IMR-90 (cell line): ENCODE results near the gene KRT74. TPM values are rescaled to one million over a fixed set of nuclear protein-coding genes. Genes with fewer than 3 reads are reported as not detected.

ENCODE experiments used
- ATAC-seq: fragments of 200-7000 bp; cut with Tn5 transposase; 2 replicates; pipeline ENCODE4 v1.9.1; 2020; ENCODE audit warnings: low read depth, mild to moderate bottlenecking, moderate library complexity
- BruUV-seq: library from RNA; stranded (reverse); fragments of 400-500 nt; replicated peaks from 2 replicates; lab custom pipeline; 2021; lab: Mats Ljungman, UMichigan
- CTCF ChIA-PET: fragments of 300-600 bp; formaldehyde crosslinking; extraction: SDS; loops from one replicate; lab custom pipeline; 2021; ENCODE audit warnings: antibody characterized with exemption; lab: Yijun Ruan, JAX
- POLR2A ChIA-PET: fragments of 300-600 bp; sonication (Branson Sonifier 250); formaldehyde crosslinking; loops from one replicate; lab custom pipeline; 2022; ENCODE audit warnings: antibody characterized with exemption; ENCODE audit not compliant: unreplicated experiment; lab: Charles Lee
- DNase-seq: peaks from one replicate; pipeline ENCODE4 v3.0.0; 2013
- H2AFZ ChIP-seq: replicated peaks from 2 replicates; pipeline ENCODE3; 2013; ENCODE audit warnings: low read length, mild to moderate bottlenecking; ENCODE audit not compliant: poor library complexity
- H2AK5ac ChIP-seq: 2 replicates; pipeline ENCODE4 v1.6.1; 2013; ENCODE audit warnings: low read depth, low read length, inconsistent platforms
- H2AK9ac ChIP-seq: replicated peaks from 2 replicates; pipeline ENCODE3; 2013; ENCODE audit warnings: mild to moderate bottlenecking, low read depth, low read length, moderate library complexity; ENCODE audit not compliant: poor library complexity
- H2BK120ac ChIP-seq: 2 replicates; pipeline ENCODE4 v1.6.1; 2013; ENCODE audit warnings: low read depth, low read length, inconsistent platforms
- H2BK15ac ChIP-seq: 3 replicates; pipeline ENCODE4 v1.6.1; 2013; ENCODE audit warnings: low read depth, low read length, inconsistent platforms
- H2BK20ac ChIP-seq: 2 replicates; pipeline ENCODE4 v1.6.1; 2013; ENCODE audit warnings: low read depth, mild to moderate bottlenecking, inconsistent platforms, low read length, moderate library complexity
- H2BK5ac ChIP-seq: 2 replicates; pipeline ENCODE4 v1.6.1; 2013; ENCODE audit warnings: mild to moderate bottlenecking, low read depth, low read length, inconsistent platforms; ENCODE audit not compliant: poor library complexity, severe bottlenecking
- H3K14ac ChIP-seq: replicated peaks from 2 replicates; pipeline ENCODE4 v1.6.1; 2013; ENCODE audit warnings: low read depth, low read length, inconsistent platforms
- H3K18ac ChIP-seq: 2 replicates; pipeline ENCODE4 v1.6.1; 2013; ENCODE audit warnings: low read depth, low read length, control low read depth
- H3K23ac ChIP-seq: 2 replicates; pipeline ENCODE4 v1.6.1; 2013; ENCODE audit warnings: low read depth, low read length, inconsistent platforms
- H3K27ac ChIP-seq: 2 replicates; pipeline ENCODE4 v1.5.1; 2013; ENCODE audit warnings: mild to moderate bottlenecking, control low read depth, low read length; ENCODE audit not compliant: insufficient read depth
- H3K27me3 ChIP-seq: 2 replicates; pipeline ENCODE4 v1.6.1; 2013; ENCODE audit warnings: low read length; ENCODE audit not compliant: control insufficient read depth, insufficient read depth
- H3K36me3 ChIP-seq: 2 replicates; pipeline ENCODE4 v1.6.1; 2013; ENCODE audit warnings: low read length, mixed read lengths; ENCODE audit not compliant: control insufficient read depth, insufficient read depth
- H3K4ac ChIP-seq: 2 replicates; pipeline ENCODE4 v1.6.1; 2013; ENCODE audit warnings: low read depth, low read length, inconsistent platforms
- H3K4me1 ChIP-seq: 2 replicates; pipeline ENCODE4 v1.6.1; 2013; ENCODE audit warnings: low read length, mixed read lengths; ENCODE audit not compliant: control insufficient read depth, insufficient read depth
- H3K4me2 ChIP-seq: 2 replicates; pipeline ENCODE4 v1.6.1; 2013; ENCODE audit warnings: low read depth, mild to moderate bottlenecking, control low read depth, low read length, moderate library complexity
- H3K4me3 ChIP-seq: 2 replicates; pipeline ENCODE4 v1.5.1; 2013; ENCODE audit warnings: low read depth, mild to moderate bottlenecking, control low read depth, low read length, moderate library complexity; ENCODE audit not compliant: insufficient read depth
- H3K56ac ChIP-seq: 2 replicates; pipeline ENCODE4 v1.6.1; 2013; ENCODE audit warnings: low read length, inconsistent platforms; ENCODE audit not compliant: insufficient read depth; ENCODE audit errors: extremely low read depth
- H3K79me1 ChIP-seq, 2 experiments: 2 replicates each; pipeline ENCODE4 v1.6.1; 2013; ENCODE audit warnings: low read length in 2 of 2, inconsistent platforms in 1 of 2, low read depth in 1 of 2
- H3K9ac ChIP-seq: 2 replicates; pipeline ENCODE4 v1.6.1; 2013; ENCODE audit warnings: low read depth, low read length, control low read depth
- H3K9me1 ChIP-seq: 2 replicates; pipeline ENCODE4 v1.6.1; 2013; ENCODE audit warnings: low read length, inconsistent platforms; ENCODE audit not compliant: insufficient read depth
- H3K9me3 ChIP-seq: 2 replicates; pipeline ENCODE4 v1.6.1; 2013; ENCODE audit warnings: low read length; ENCODE audit not compliant: control insufficient read depth, insufficient read depth
- H4K20me1 ChIP-seq: 2 replicates; pipeline ENCODE4 v1.6.1; 2013; ENCODE audit warnings: low read length, inconsistent platforms; ENCODE audit not compliant: insufficient read depth
- H4K5ac ChIP-seq: 2 replicates; pipeline ENCODE4 v1.6.1; 2013; ENCODE audit warnings: mild to moderate bottlenecking, low read depth, low read length, control low read depth
- H4K8ac ChIP-seq, 2 experiments: 2 replicates each; pipeline ENCODE4 v1.6.1; 2013; ENCODE audit warnings: low read depth in 2 of 2, low read length in 2 of 2, control low read depth in 1 of 2, inconsistent platforms in 1 of 2
- H4K91ac ChIP-seq: 2 replicates; pipeline ENCODE4 v1.6.1; 2013; ENCODE audit warnings: low read depth, low read length, inconsistent platforms; ENCODE audit not compliant: insufficient read depth
- BHLHE40 ChIP-seq: fragments of 150-350 bp; IDR thresholded peaks from 2 replicates; pipeline ENCODE4 v1.6.1; 2016; ENCODE audit warnings: mild to moderate bottlenecking, low read depth, low read length
- CEBPB ChIP-seq: IDR thresholded peaks from 2 replicates; pipeline ENCODE4 v1.6.1; 2012; ENCODE audit warnings: low read depth, low read length, improper control_type of control experiment
- CHD1 ChIP-seq: IDR thresholded peaks from 2 replicates; pipeline ENCODE4 v1.6.1; 2012; ENCODE audit warnings: low read depth, low read length, improper control_type of control experiment
- FOS ChIP-seq: fragments of 150-350 bp; IDR thresholded peaks from 2 replicates; pipeline ENCODE4 v1.6.1; 2016; ENCODE audit warnings: low read depth, low read length
- MAFK ChIP-seq: IDR thresholded peaks from 2 replicates; pipeline ENCODE4 v1.6.1; 2012; ENCODE audit warnings: low read depth, low read length, improper control_type of control experiment
- MAZ ChIP-seq: IDR thresholded peaks from 2 replicates; pipeline ENCODE4 v1.6.1; 2012; ENCODE audit warnings: low read depth, mild to moderate bottlenecking, low read length, improper control_type of control experiment, moderate library complexity, borderline replicate concordance
- MXI1 ChIP-seq: IDR thresholded peaks from 2 replicates; pipeline ENCODE4 v1.6.1; 2012; ENCODE audit warnings: low read depth, mild to moderate bottlenecking, low read length, moderate library complexity, borderline replicate concordance
- NFE2L2 ChIP-seq: fragments of 150-350 bp; IDR thresholded peaks from 2 replicates; pipeline ENCODE4 v1.6.1; 2016; ENCODE audit warnings: low read depth, mild to moderate bottlenecking, low read length
- POLR2A ChIP-seq: IDR thresholded peaks from 2 replicates; pipeline ENCODE4 v1.6.1; 2012; ENCODE audit warnings: mild to moderate bottlenecking, low read depth, low read length
- RAD21 ChIP-seq: IDR thresholded peaks from 2 replicates; pipeline ENCODE4 v1.6.1; 2012; ENCODE audit warnings: low read length, improper control_type of control experiment
- RCOR1 ChIP-seq: IDR thresholded peaks from 2 replicates; pipeline ENCODE4 v1.6.1; 2012; ENCODE audit warnings: mild to moderate bottlenecking, low read length, improper control_type of control experiment; ENCODE audit not compliant: insufficient replicate concordance
- RFX5 ChIP-seq: IDR thresholded peaks from 2 replicates; pipeline ENCODE4 v1.8.0; 2012; ENCODE audit warnings: low read depth, mild to moderate bottlenecking, low read length, moderate library complexity
- SMC3 ChIP-seq: fragments of 150-350 bp; IDR thresholded peaks from 2 replicates; pipeline ENCODE4 v1.6.1; 2016; ENCODE audit warnings: low read depth, mild to moderate bottlenecking, antibody characterized with exemption, low read length, moderate library complexity
- USF2 ChIP-seq: fragments of 150-350 bp; IDR thresholded peaks from 2 replicates; pipeline ENCODE4 v1.6.1; 2017; ENCODE audit warnings: mild to moderate bottlenecking, antibody characterized with exemption, low read length, low read depth
- WGBS, 2 experiments: methylation state at CpG; one replicate each; pipeline versions ENCODE4 v1.1.5 to v1.1.7; 2013; ENCODE audit warnings: missing lambda C conversion rate in 2 of 2; ENCODE audit not compliant: insufficient read length in 1 of 2; ENCODE audit errors: extremely low coverage in 2 of 2; 5-methylcytosine and 5-hydroxymethylcytosine counted together
- dilution Hi-C: fragments of 300-500 bp; cut with HindIII; formaldehyde crosslinking; loops from one replicate; pipeline ENCODE4 v1.14.3; 2018; ENCODE audit warnings: low sequenced_read_pairs; ENCODE audit not compliant: unreplicated experiment
- in situ Hi-C: fragments of 300-500 bp; cut with MboI; formaldehyde crosslinking; loops from 3 replicates; pipeline ENCODE4 v1.14.3; 2019; ENCODE audit warnings: low sequenced_read_pairs, inconsistent platforms, mixed read lengths
- intact Hi-C: fragments of 100-400 bp; cut with micrococcal nuclease; formaldehyde crosslinking; loops from 2 replicates; pipeline ENCODE4 v1.10.0; 2022
- polyA plus RNA-seq, 3 experiments: library from polyadenylated mRNA; depleted of rRNA; stranded (reverse); fragments of >200 nt; gene quantifications; 2 replicates each; pipeline ENCODE4 v1.2.3, GENCODE V29; 2012; ENCODE audit warnings: low replicate concordance in 1 of 3
- total RNA-seq: library from RNA; depleted of rRNA; stranded (reverse); fragments of >200 nt; gene quantifications from 2 replicates; pipeline ENCODE4 v1.2.3, GENCODE V29; 2012
- TF ChIP-seq, protein P1 (sequence below): conservative IDR thresholded peaks from 2 replicates; pipeline ENCODE4 v1.5.1; 2012; ENCODE audit warnings: mild to moderate bottlenecking, low read depth, low read length, improper control_type of control experiment
- TF ChIP-seq, protein P2 (sequence below): fragments of 150-350 bp; IDR thresholded peaks from 2 replicates; pipeline ENCODE4 v1.6.1; 2016; ENCODE audit warnings: low read depth, mild to moderate bottlenecking, low read length, moderate library complexity, borderline replicate concordance

Gene KRT74
- total and polyA plus RNA-seq, 2 of the 4 experiments (the other 2 are of a cell fraction) = not detected

- H3K4me1 ChIP-seq = no peaks in the 10 kb centered on the region
- DNase-seq (no peak), ATAC-seq (no peak)
- H2BK15ac ChIP-seq = no peak overlapping the region
- H3K9me3 ChIP-seq = no peaks in the 10 kb centered on the region
- BruUV-seq = no TSS peak
- no peaks in the 10 kb centered on the region for H4K20me1 ChIP-seq
- H3K23ac ChIP-seq = no peak overlapping the region
- H3K56ac ChIP-seq = no peak overlapping the region
- H4K5ac ChIP-seq = no peak overlapping the region
- intact Hi-C loops (no loop called here), dilution Hi-C loops (no loop called here), in situ Hi-C loops (no loop called here)
- H3K18ac ChIP-seq = no peak overlapping the region
- no peak overlapping the region for H2AFZ ChIP-seq
- no peak overlapping the region for H2BK120ac ChIP-seq
- no CpG with 5 or more reads among the region's 2 CpGs for WGBS, 2 experiments
- H3K27me3 ChIP-seq = peaks cover 20% of the 10 kb centered on the region
- H4K91ac ChIP-seq = no peak overlapping the region
- H4K8ac ChIP-seq = no peak overlapping the region
- ChIA-PET POLR2A (no interaction called here), CTCF (no interaction called here)
- H3K79me1 ChIP-seq = no peaks in the 10 kb centered on the region
- H3K27ac ChIP-seq = no peak overlapping the region
- TF ChIP-seq USF2 = no peak
- no peak for TF ChIP-seq BHLHE40
- TF ChIP-seq POLR2A = no peak
- no peak for TF ChIP-seq CHD1
- TF ChIP-seq RAD21 = no peak
- TF ChIP-seq, protein P1, sequence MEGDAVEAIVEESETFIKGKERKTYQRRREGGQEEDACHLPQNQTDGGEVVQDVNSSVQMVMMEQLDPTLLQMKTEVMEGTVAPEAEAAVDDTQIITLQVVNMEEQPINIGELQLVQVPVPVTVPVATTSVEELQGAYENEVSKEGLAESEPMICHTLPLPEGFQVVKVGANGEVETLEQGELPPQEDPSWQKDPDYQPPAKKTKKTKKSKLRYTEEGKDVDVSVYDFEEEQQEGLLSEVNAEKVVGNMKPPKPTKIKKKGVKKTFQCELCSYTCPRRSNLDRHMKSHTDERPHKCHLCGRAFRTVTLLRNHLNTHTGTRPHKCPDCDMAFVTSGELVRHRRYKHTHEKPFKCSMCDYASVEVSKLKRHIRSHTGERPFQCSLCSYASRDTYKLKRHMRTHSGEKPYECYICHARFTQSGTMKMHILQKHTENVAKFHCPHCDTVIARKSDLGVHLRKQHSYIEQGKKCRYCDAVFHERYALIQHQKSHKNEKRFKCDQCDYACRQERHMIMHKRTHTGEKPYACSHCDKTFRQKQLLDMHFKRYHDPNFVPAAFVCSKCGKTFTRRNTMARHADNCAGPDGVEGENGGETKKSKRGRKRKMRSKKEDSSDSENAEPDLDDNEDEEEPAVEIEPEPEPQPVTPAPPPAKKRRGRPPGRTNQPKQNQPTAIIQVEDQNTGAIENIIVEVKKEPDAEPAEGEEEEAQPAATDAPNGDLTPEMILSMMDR = no peak
- no peak for TF ChIP-seq FOS
- no peak for TF ChIP-seq CEBPB
- TF ChIP-seq MAFK = no peak
- TF ChIP-seq, protein P2, sequence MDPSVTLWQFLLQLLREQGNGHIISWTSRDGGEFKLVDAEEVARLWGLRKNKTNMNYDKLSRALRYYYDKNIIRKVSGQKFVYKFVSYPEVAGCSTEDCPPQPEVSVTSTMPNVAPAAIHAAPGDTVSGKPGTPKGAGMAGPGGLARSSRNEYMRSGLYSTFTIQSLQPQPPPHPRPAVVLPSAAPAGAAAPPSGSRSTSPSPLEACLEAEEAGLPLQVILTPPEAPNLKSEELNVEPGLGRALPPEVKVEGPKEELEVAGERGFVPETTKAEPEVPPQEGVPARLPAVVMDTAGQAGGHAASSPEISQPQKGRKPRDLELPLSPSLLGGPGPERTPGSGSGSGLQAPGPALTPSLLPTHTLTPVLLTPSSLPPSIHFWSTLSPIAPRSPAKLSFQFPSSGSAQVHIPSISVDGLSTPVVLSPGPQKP = no peak
- no peak for TF ChIP-seq RCOR1
- TF ChIP-seq MXI1 = no peak
- TF ChIP-seq SMC3 = no peak
- TF ChIP-seq NFE2L2 = no peak
- no peak for TF ChIP-seq RFX5
- no peak for TF ChIP-seq MAZ
- no peak overlapping the region for H3K4me2 ChIP-seq
- no peak overlapping the region for H2AK5ac ChIP-seq
- H3K9ac ChIP-seq = no peak overlapping the region
- H2BK20ac ChIP-seq = no peak overlapping the region
- no peak overlapping the region for H3K4ac ChIP-seq
- H3K14ac ChIP-seq = no peak overlapping the region
- H3K4me3 ChIP-seq = no peak overlapping the region
- H2AK9ac ChIP-seq = no peak overlapping the region
- no peak overlapping the region for H2BK5ac ChIP-seq
- H3K9me1 ChIP-seq = no peaks in the 10 kb centered on the region
- no peaks in the 10 kb centered on the region for H3K36me3 ChIP-seq
Observed at GRCh38 chr12:52618866-52619265, 45.2 kb upstream of the KRT74 start.
